ENCODE results near the gene RPS14. TPM values are rescaled to one million over a fixed set of nuclear protein-coding genes. Genes with fewer than 3 reads are reported as not detected.

The RPS14 gene
- total and polyA plus RNA-seq, 2 of the 8 experiments (the other 6 are each of a cell fraction or from before 2014, with no cell fraction given) = 2,548 to 6,423 TPM

DNA sequence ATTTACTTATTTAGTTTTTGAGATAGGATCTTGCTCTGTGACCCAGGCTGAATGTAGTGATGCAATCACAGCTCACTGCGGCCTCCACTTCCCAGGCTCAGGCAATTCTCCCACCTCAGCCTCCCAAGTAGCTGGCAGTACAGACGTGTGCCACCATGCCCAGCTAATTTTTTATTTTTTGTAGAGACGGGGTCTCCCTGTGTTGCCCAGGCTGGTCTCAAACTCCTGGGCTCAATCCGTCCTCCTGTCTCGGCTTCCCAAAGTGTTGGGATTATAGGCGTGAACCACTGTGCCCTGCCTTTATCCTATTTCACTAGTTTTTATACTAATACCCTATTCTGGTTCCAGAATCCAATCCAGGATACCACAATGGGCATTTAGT lies 6.8 kb downstream of the RPS14 start (continued):
- TF ChIP-seq RXRA (IDR thresholded peaks at IDR 0.05; ENCODE audit: insufficient read depth, low read depth, low read length) = no peak
- TF ChIP-seq ATF2 (IDR thresholded peaks at IDR 0.05; ENCODE audit: low read length) = peak; percentile 32; the same call in 1 of the 2 replicates
- TF ChIP-seq SP4 (IDR thresholded peaks at IDR 0.05; ENCODE audit: low read length) = no peak
- TF ChIP-seq ZNF274 (IDR thresholded peaks at IDR 0.05; ENCODE audit: borderline replicate concordance, extremely low read depth, low read length) = no peak
- TF ChIP-seq TBP (IDR thresholded peaks at IDR 0.05; ENCODE audit: low read depth, low read length) = no peak
- no peak for TF ChIP-seq SP2 (IDR thresholded peaks at IDR 0.05; ENCODE audit: low read length)
- TF ChIP-seq POLR2AphosphoS5 (IDR thresholded peaks at IDR 0.05; ENCODE audit: low read depth, low read length) = peak; percentile 82
- TF ChIP-seq SUZ12 (IDR thresholded peaks at IDR 0.05; ENCODE audit: low read length) = no peak
- TF ChIP-seq PHF8 (conservative IDR thresholded peaks at IDR 0.05; ENCODE audit: low read depth, low read length) = no peak
- 0 out of 2 replicates have a peak, but pooled peaks have one; percentile 38 for TF ChIP-seq ATF3 (IDR thresholded peaks at IDR 0.05; ENCODE audit: insufficient read depth, low read depth, low read length)
- TF ChIP-seq POLR2A (IDR thresholded peaks at IDR 0.05; ENCODE audit: control extremely low read depth in 1 of 2, low read depth in 2 of 2, low read length in 2 of 2) = no peak; a peak in 1 of 3 replicates
- TF ChIP-seq TCF12 (IDR thresholded peaks at IDR 0.05; ENCODE audit: low read depth, low read length) = no peak
- no peak for TF ChIP-seq RBBP5 (IDR thresholded peaks at IDR 0.05; ENCODE audit: borderline replicate concordance, low read depth, low read length)
- no peak for TF ChIP-seq SAP30 (IDR thresholded peaks at IDR 0.05; ENCODE audit: insufficient read depth, insufficient replicate concordance, low read length)
- no peak for TF ChIP-seq E2F6 (IDR thresholded peaks at IDR 0.05)
- no peak for TF ChIP-seq TEAD4 (IDR thresholded peaks at IDR 0.05; ENCODE audit: low read depth, low read length)
- no peak for TF ChIP-seq CTCF (IDR thresholded peaks at IDR 0.05; ENCODE audit: control extremely low read depth in 1 of 3, insufficient read depth in 1 of 3, low read depth in 1 of 3, low read length in 3 of 3)
- TF ChIP-seq KDM1A (IDR thresholded peaks at IDR 0.05; ENCODE audit: borderline replicate concordance, low read length) = no peak
- no peak for TF ChIP-seq SRF (IDR thresholded peaks at IDR 0.05; ENCODE audit: low read depth, low read length)
- peak; percentile 73; the same call in 1 of the 2 replicates for TF ChIP-seq CEBPB (IDR thresholded peaks at IDR 0.05; ENCODE audit: low read depth, low read length)
